Lower leg skin (tissue), 4 donors: ENCODE data around the gene HDAC3. TPM values are rescaled to one million over a fixed set of nuclear protein-coding genes. Genes with fewer than 3 reads are reported as not detected.
"Not testable (repeated sequence)": the region's sequence is repeated elsewhere in the genome, so short reads cannot be mapped to it uniquely, and the experiment has no call there.

ENCODE experiments used
- DNase-seq, 2 donors: peaks; one replicate each; pipeline ENCODE4 v3.0.0-alpha.2; 2019; ENCODE audit warnings: low spot score in 2 of 2
- H3K4me3 ChIP-seq: fragments of 200-600 bp; sonication (generic); 2 replicates; pipeline ENCODE4 v1.5.1; 2017; ENCODE audit warnings: mild to moderate bottlenecking, low read depth; ENCODE audit not compliant: poor library complexity, severe bottlenecking
- POLR2A ChIP-seq, 2 donors: fragments of 450-650 bp; IDR thresholded peaks; one replicate each; pipeline ENCODE4 v1.6.1; 2016 to 2017; ENCODE audit warnings: antibody characterized with exemption in 2 of 2, mild to moderate bottlenecking in 1 of 2, moderate library complexity in 1 of 2
- WGBS, 2 donors: methylation state at CpG; one replicate each; pipeline ENCODE4 v1.1.5; 2018; 5-methylcytosine and 5-hydroxymethylcytosine counted together
- intact Hi-C: fragments of 100-400 bp; cut with DNase I; formaldehyde crosslinking; loops from one replicate; pipeline ENCODE4 v1.15.0; 2023; ENCODE audit warnings: low total_unique reads
- total RNA-seq, 4 donors: library from RNA; depleted of rRNA; stranded (reverse); fragments of >200 nt; gene quantifications; one replicate each; pipeline ENCODE4 v1.1.0, GENCODE V29; 2016
- TF ChIP-seq, protein P1 (sequence below), 3 donors: fragments of 450-650 bp; IDR thresholded peaks; one replicate each; pipeline ENCODE4 v1.5.1; 2016; ENCODE audit warnings: antibody characterized with exemption in 3 of 3, mild to moderate bottlenecking in 3 of 3, moderate library complexity in 2 of 3

Gene HDAC3
- total RNA-seq, 4 donors from 2014 or later, result 49.4 to 66.4 (median 52.7) TPM

DNA sequence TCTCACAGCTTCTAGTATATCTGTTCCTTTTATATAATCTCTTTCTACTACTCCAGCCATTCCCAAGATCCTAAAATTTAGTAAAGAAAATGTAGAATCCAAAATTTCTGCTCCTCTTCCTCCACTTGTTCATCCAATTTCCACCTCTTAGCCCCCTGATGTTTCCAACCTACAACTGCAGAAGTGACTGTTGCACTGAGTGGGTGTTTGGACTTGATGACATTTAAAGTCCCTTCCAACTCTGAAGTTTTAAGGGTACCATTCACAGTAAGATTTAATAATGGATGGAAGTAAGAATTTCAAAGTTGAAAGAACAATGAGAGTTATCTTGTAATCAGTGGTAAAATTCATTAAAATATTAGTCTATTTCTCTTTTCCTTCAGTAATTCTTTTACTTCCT is 23.3 kb downstream of the HDAC3 start:
- intact Hi-C loops, result no loop called here
- no peak overlapping the region for H3K4me3 ChIP-seq
- DNase-seq, result no peak
- TF ChIP-seq POLR2A (IDR thresholded peaks at IDR 0.05), result no peak
- TF ChIP-seq, protein P1, sequence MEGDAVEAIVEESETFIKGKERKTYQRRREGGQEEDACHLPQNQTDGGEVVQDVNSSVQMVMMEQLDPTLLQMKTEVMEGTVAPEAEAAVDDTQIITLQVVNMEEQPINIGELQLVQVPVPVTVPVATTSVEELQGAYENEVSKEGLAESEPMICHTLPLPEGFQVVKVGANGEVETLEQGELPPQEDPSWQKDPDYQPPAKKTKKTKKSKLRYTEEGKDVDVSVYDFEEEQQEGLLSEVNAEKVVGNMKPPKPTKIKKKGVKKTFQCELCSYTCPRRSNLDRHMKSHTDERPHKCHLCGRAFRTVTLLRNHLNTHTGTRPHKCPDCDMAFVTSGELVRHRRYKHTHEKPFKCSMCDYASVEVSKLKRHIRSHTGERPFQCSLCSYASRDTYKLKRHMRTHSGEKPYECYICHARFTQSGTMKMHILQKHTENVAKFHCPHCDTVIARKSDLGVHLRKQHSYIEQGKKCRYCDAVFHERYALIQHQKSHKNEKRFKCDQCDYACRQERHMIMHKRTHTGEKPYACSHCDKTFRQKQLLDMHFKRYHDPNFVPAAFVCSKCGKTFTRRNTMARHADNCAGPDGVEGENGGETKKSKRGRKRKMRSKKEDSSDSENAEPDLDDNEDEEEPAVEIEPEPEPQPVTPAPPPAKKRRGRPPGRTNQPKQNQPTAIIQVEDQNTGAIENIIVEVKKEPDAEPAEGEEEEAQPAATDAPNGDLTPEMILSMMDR (IDR thresholded peaks at IDR 0.05), result no peak

DNA sequence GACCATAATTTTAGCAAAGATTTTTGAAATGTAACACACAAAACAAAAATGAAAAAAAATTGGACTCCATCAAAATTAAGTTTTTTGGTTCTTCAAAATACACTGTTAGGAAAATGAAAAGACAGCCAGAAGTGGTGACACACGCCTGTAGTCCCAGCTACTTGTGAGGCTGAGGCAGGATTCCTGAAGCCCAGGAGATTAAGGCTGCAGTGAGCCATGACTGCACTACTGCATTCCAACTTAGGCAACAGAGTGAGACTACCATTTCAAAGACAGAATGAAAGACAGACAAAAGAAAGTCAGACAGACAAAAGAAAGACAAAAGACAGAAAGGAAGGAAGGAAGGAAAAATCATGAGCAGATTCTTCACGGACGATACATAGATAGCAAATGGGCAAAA is 25.4 kb downstream of the HDAC3 start:
- DNase-seq, result no peak
- intact Hi-C loops, result no loop called here
- 76 to 78% methylated on average over 3 of the region's 3 CpGs for WGBS, 2 donors
- no peak overlapping the region for H3K4me3 ChIP-seq
- TF ChIP-seq, protein P1 (IDR thresholded peaks at IDR 0.05), result no peak
- TF ChIP-seq POLR2A (IDR thresholded peaks at IDR 0.05), result no peak

DNA sequence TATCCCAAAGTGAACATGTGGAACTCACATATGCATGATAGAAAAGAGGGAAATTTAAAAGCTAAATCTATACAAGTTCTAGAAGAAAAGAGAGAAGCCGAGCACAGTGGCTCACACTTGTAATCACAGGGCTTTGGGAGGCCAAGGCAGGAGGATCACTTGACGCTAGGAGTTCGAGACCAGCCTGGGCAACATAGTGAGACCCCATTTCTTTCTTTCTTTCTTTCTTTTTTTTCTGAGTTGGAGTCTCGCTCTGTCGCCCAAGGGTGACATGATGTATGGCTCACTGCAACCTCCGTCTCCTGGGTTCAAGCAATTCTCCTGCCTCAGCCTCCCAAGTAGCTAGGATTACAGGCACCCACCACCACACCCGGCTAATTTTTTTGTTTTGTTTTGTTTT is 26.7 kb downstream of the HDAC3 start:
- H3K4me3 ChIP-seq, DNase-seq, intact Hi-C loops: not testable (repeated sequence)
- WGBS, 2 donors, result 98 to 99% methylated on average over 7 of the region's 7 CpGs

DNA sequence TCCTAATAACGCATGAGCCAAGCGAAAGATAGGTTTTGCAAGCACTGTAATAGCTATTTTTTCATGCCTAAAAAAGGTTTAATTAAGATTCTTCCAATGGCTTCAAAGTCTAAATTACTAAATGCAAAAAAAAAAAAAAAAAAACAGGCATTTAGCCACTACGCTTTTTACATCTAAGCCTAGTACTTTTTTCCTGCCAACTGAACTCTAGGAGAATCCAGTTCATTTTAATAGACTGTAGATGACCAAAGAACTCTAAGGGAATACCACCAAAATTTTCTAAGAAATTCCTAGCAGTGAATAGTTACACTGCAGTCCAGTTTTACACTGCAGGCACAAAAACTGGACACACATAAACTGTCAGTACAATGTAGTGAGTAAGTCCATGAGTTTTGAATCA is 27.6 kb downstream of the HDAC3 start:
- TF ChIP-seq, protein P1 (IDR thresholded peaks at IDR 0.05), result no peak
- no peak for TF ChIP-seq POLR2A (IDR thresholded peaks at IDR 0.05)
- WGBS, 2 donors, result 91% methylated on average over 3 of the region's 3 CpGs
- intact Hi-C loops, result no loop called here

GRCh38 chr5:141608557-141608956 is 28.1 kb downstream of the HDAC3 start:
- no peak overlapping the region for H3K4me3 ChIP-seq
- WGBS, 2 donors, result 65 to 83% methylated on average over 1 of the region's 1 CpG
- no peak for DNase-seq
- TF ChIP-seq, protein P1 (IDR thresholded peaks at IDR 0.05), result no peak
- no peak for TF ChIP-seq POLR2A (IDR thresholded peaks at IDR 0.05)
- intact Hi-C loops, result no loop called here

More for the DNA sequence above, 27.6 kb downstream of the HDAC3 start:
- no peak for DNase-seq
- H3K4me3 ChIP-seq, result no peak overlapping the region

GRCh38 chr5:141608046-141608445 is 28.6 kb downstream of the HDAC3 start:
- no peak for TF ChIP-seq POLR2A (IDR thresholded peaks at IDR 0.05)
- TF ChIP-seq, protein P1 (IDR thresholded peaks at IDR 0.05), result no peak
- DNase-seq, result no peak
- WGBS, 2 donors, result 82 to 86% methylated on average over 2 of the region's 2 CpGs
- no peak overlapping the region for H3K4me3 ChIP-seq
- intact Hi-C loops, result no loop called here
